Fibroblast of lung (primary cell): ENCODE results near the gene CDS2.

Experiments
- CTCF ChIP-seq, 2 donors: IDR thresholded peaks in 1 of 2; conservative IDR thresholded peaks in 1 of 2; 1 replicate in 1 of 2; 2 replicates in 1 of 2; pipeline ENCODE4 v1.5.1; 2011 to 2012; ENCODE audit warnings: low read length in 2 of 2, control low read depth in 1 of 2, inconsistent platforms in 1 of 2, low read depth in 1 of 2, mild to moderate bottlenecking in 1 of 2
- EZH2 ChIP-seq: IDR thresholded peaks from 2 replicates; pipeline ENCODE4 v1.5.1; 2012; ENCODE audit warnings: low read length, control low read depth, mild to moderate bottlenecking; ENCODE audit errors: missing control alignments

- TF ChIP-seq CTCF (conservative IDR thresholded peaks at IDR 0.05 in 1 of 2, IDR thresholded peaks at IDR 0.05 in 1 of 2; ENCODE audit: low read depth in 1 of 2, low read length in 2 of 2) = no peak
- TF ChIP-seq EZH2 = no peak
Measured at GRCh38 chr20:5150226-5151076, 23.6 kb downstream of the CDS2 start.
